Uterus (tissue), 2 donors: ENCODE data around the gene MAGI2.

Experiments used
- POLR2A ChIP-seq, 2 donors: fragments of 450-650 bp; IDR thresholded peaks; one replicate each; pipeline ENCODE4 v1.6.1; 2016; ENCODE audit warnings: antibody characterized with exemption in 2 of 2, mild to moderate bottlenecking in 1 of 2, moderate library complexity in 1 of 2
- TF ChIP-seq, protein P1 (sequence below), 4 experiments: fragments of 200-600 bp in 2 of 4; fragments of 450-650 bp in 2 of 4; sonication (generic) in 2 of 4; IDR thresholded peaks; one replicate each; pipeline ENCODE4 v1.5.1; 2016 to 2019; ENCODE audit warnings: antibody characterized with exemption in 4 of 4, mild to moderate bottlenecking in 2 of 4, moderate library complexity in 1 of 4

- TF ChIP-seq, protein P1, sequence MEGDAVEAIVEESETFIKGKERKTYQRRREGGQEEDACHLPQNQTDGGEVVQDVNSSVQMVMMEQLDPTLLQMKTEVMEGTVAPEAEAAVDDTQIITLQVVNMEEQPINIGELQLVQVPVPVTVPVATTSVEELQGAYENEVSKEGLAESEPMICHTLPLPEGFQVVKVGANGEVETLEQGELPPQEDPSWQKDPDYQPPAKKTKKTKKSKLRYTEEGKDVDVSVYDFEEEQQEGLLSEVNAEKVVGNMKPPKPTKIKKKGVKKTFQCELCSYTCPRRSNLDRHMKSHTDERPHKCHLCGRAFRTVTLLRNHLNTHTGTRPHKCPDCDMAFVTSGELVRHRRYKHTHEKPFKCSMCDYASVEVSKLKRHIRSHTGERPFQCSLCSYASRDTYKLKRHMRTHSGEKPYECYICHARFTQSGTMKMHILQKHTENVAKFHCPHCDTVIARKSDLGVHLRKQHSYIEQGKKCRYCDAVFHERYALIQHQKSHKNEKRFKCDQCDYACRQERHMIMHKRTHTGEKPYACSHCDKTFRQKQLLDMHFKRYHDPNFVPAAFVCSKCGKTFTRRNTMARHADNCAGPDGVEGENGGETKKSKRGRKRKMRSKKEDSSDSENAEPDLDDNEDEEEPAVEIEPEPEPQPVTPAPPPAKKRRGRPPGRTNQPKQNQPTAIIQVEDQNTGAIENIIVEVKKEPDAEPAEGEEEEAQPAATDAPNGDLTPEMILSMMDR (IDR thresholded peaks at IDR 0.05): no peak
- no peak for TF ChIP-seq POLR2A (IDR thresholded peaks at IDR 0.05)
Observed at GRCh38 chr7:79124331-79124730, 329.1 kb downstream of the MAGI2 start.
